Loucy (cell line): ENCODE results near the gene NANOS3.

Experiments
- H2AFZ ChIP-seq: fragments of 200-600 bp; sonication (generic); 2 replicates; pipeline ENCODE4 v1.6.0; 2016; ENCODE audit warnings: antibody characterized with exemption, mild to moderate bottlenecking, low read length, moderate library complexity
- H3F3A ChIP-seq: fragments of 200-600 bp; 2 replicates; pipeline ENCODE4 v1.6.0; 2016; ENCODE audit warnings: antibody characterized with exemption, low read depth, mild to moderate bottlenecking
- H3K27me3 ChIP-seq: fragments of 200-600 bp; sonication (generic); 2 replicates; pipeline ENCODE4 v1.6.1; 2014; ENCODE audit warnings: low read length, mild to moderate bottlenecking; ENCODE audit not compliant: insufficient read depth, poor library complexity, severe bottlenecking
- H3K36me3 ChIP-seq: fragments of 200-600 bp; sonication (generic); 2 replicates; pipeline ENCODE4 v1.6.1; 2016; ENCODE audit warnings: low read length; ENCODE audit not compliant: insufficient read depth
- H3K4me1 ChIP-seq: fragments of 200-600 bp; sonication (generic); 2 replicates; pipeline ENCODE4 v1.5.1; 2014; ENCODE audit warnings: low read length, mild to moderate bottlenecking; ENCODE audit not compliant: insufficient read depth, poor library complexity, severe bottlenecking
- H3K4me2 ChIP-seq: fragments of 200-600 bp; sonication (generic); 2 replicates; pipeline ENCODE4 v1.6.0; 2014; ENCODE audit warnings: antibody characterized with exemption, low read length, low read depth, mild to moderate bottlenecking; ENCODE audit not compliant: poor library complexity, severe bottlenecking
- H3K4me3 ChIP-seq: fragments of 200-600 bp; sonication (generic); 2 replicates; pipeline ENCODE4 v1.5.1; 2014; ENCODE audit warnings: low read length, mild to moderate bottlenecking, mixed read lengths; ENCODE audit not compliant: poor library complexity, severe bottlenecking
- H3K79me2 ChIP-seq: fragments of 200-600 bp; sonication (generic); 2 replicates; pipeline ENCODE4 v1.6.1; 2014; ENCODE audit warnings: low read length; ENCODE audit not compliant: insufficient read depth
- H3K9ac ChIP-seq: fragments of 200-600 bp; sonication (generic); 2 replicates; pipeline ENCODE4 v1.6.0; 2014; ENCODE audit warnings: mild to moderate bottlenecking, low read depth, low read length, moderate library complexity; ENCODE audit not compliant: poor library complexity, severe bottlenecking
- H3K9me2 ChIP-seq: fragments of 200-600 bp; sonication (generic); replicated peaks from 2 replicates; pipeline ENCODE4 v1.6.1; 2016; ENCODE audit warnings: low read depth, low read length, mixed read lengths
- H3K9me3 ChIP-seq: fragments of 200-600 bp; sonication (generic); 2 replicates; pipeline ENCODE4 v1.6.1; 2014; ENCODE audit warnings: mild to moderate bottlenecking, antibody characterized with exemption, low read length, low read depth; ENCODE audit not compliant: insufficient read depth
- H4K20me1 ChIP-seq: fragments of 200-600 bp; sonication (generic); 2 replicates; pipeline ENCODE4 v1.6.0; 2014; ENCODE audit warnings: antibody characterized with exemption, low read length, mild to moderate bottlenecking; ENCODE audit not compliant: insufficient read depth, poor library complexity, severe bottlenecking
- EZH2phosphoT487 ChIP-seq: fragments of 200-600 bp; IDR thresholded peaks from 2 replicates; pipeline ENCODE4 v1.6.1; 2018; ENCODE audit warnings: antibody characterized with exemption, mild to moderate bottlenecking, moderate library complexity, borderline replicate concordance
- TF ChIP-seq, protein P1 (sequence below): fragments of 200-600 bp; sonication (generic); conservative IDR thresholded peaks from 2 replicates; pipeline ENCODE4 v1.5.1; 2014; ENCODE audit warnings: mild to moderate bottlenecking, antibody characterized with exemption, low read length

NANOS3 gene

GRCh38 chr19:13864667-13865570 is 12.0 kb upstream of the NANOS3 start:
- Histone ChIP-seq H4K20me1 (no peaks in the 10 kb centered on the region), H3K4me3 (peak overlapping the region; percentile 82), H3K27me3 (no peaks in the 10 kb centered on the region), H3K79me2 (peaks cover 41% of the 10 kb centered on the region), H3F3A (peaks cover 22% of the 10 kb centered on the region), H3K36me3 (no peaks in the 10 kb centered on the region), H3K9me2 (no peaks in the 10 kb centered on the region), H3K9me3 (no peaks in the 10 kb centered on the region), H3K4me1 (peaks cover 40% of the 10 kb centered on the region), H2AFZ (0 out of 2 replicates have a peak overlapping the region, but pooled peaks have one; percentile 74), H3K4me2 (peak overlapping the region; percentile 95), H3K9ac (peak overlapping the region; percentile 76)
- TF ChIP-seq EZH2phosphoT487, result no peak
- TF ChIP-seq, protein P1, sequence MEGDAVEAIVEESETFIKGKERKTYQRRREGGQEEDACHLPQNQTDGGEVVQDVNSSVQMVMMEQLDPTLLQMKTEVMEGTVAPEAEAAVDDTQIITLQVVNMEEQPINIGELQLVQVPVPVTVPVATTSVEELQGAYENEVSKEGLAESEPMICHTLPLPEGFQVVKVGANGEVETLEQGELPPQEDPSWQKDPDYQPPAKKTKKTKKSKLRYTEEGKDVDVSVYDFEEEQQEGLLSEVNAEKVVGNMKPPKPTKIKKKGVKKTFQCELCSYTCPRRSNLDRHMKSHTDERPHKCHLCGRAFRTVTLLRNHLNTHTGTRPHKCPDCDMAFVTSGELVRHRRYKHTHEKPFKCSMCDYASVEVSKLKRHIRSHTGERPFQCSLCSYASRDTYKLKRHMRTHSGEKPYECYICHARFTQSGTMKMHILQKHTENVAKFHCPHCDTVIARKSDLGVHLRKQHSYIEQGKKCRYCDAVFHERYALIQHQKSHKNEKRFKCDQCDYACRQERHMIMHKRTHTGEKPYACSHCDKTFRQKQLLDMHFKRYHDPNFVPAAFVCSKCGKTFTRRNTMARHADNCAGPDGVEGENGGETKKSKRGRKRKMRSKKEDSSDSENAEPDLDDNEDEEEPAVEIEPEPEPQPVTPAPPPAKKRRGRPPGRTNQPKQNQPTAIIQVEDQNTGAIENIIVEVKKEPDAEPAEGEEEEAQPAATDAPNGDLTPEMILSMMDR, result no peak

DNA sequence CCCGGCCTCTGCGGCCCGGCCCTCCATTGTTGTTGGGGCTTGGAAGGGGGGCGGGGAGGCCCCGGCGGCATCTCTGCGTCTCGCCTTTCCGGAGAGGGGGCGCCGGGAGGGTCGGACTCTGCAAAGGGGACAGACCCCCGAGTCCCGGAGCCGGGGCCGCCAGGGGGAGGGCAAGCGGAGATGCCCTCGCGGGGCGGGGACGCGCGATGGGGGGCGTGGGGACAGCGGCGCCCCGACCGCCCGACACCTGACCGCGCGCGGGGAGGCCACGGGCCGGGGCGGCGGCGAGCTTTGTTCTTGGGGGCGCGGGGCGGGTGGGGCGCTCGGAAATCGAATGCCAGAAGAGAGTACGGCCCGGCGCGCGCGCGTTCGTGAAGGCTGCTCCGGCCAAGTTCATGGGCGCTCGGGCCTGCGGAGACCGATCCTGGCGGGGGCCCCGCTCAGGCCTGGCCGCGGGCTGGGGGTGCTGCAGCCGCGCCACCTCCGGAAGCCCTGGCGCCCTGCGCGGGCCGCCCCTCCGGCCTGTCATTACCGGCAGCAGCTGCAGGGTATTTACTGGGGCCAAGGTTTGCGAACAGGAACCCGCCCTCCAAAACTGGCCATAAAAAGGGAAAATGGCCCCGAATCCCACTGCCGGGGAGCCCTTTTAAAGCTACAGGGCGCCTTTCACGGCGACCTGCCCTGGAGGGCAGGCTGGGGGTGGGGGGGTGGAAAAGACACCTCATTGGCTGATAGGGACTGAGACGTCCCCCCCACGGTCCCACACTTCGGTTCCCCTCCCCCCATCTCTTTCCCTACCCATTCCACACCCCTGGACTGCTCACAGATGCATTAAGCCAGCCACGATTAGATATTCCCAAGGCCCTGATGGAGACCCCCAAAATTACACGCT is 11.1 kb upstream of the NANOS3 start:
- peak overlapping the region; percentile 76 for H3K4me3 ChIP-seq
- TF ChIP-seq, protein P1, result no peak
- no peak for TF ChIP-seq EZH2phosphoT487
- H3K9me3 ChIP-seq, result no peaks in the 10 kb centered on the region
- H3K4me1 ChIP-seq, result peaks cover 40% of the 10 kb centered on the region
- H3K9me2 ChIP-seq, result no peaks in the 10 kb centered on the region
- H4K20me1 ChIP-seq, result no peaks in the 10 kb centered on the region
- peak overlapping the region; percentile 76 for H3K9ac ChIP-seq
- H3K4me2 ChIP-seq, result peak overlapping the region; percentile 89
- peak overlapping the region; percentile 22; the same call in 1 of the 2 replicates for H2AFZ ChIP-seq
- H3K79me2 ChIP-seq, result peaks cover 49% of the 10 kb centered on the region
- peaks cover 22% of the 10 kb centered on the region for H3F3A ChIP-seq
- no peaks in the 10 kb centered on the region for H3K36me3 ChIP-seq
- no peaks in the 10 kb centered on the region for H3K27me3 ChIP-seq

GRCh38 chr19:13866463-13867046 is 10.4 kb upstream of the NANOS3 start:
- Histone ChIP-seq H3F3A (peaks cover 22% of the 10 kb centered on the region), H3K36me3 (no peaks in the 10 kb centered on the region), H3K9me2 (no peaks in the 10 kb centered on the region), H4K20me1 (no peaks in the 10 kb centered on the region), H3K4me2 (peak overlapping the region; percentile 89), H3K9me3 (no peaks in the 10 kb centered on the region), H2AFZ (0 out of 2 replicates have a peak overlapping the region, but pooled peaks have one; percentile 22), H3K4me1 (peaks cover 35% of the 10 kb centered on the region), H3K79me2 (peaks cover 56% of the 10 kb centered on the region), H3K9ac (peak overlapping the region; percentile 76), H3K4me3 (peak overlapping the region; percentile 76), H3K27me3 (no peaks in the 10 kb centered on the region)
- no peak for TF ChIP-seq EZH2phosphoT487
- TF ChIP-seq, protein P1, result no peak
